GM15510 (cell line): Measurements from ENCODE around the gene SLC29A3.

Source experiments
- POLR2A ChIP-seq: IDR thresholded peaks from 3 replicates; pipeline ENCODE4 v1.6.1; 2011; ENCODE audit warnings: borderline replicate concordance; ENCODE audit not compliant: insufficient read length; ENCODE audit errors: extremely low read depth

Gene SLC29A3

DNA sequence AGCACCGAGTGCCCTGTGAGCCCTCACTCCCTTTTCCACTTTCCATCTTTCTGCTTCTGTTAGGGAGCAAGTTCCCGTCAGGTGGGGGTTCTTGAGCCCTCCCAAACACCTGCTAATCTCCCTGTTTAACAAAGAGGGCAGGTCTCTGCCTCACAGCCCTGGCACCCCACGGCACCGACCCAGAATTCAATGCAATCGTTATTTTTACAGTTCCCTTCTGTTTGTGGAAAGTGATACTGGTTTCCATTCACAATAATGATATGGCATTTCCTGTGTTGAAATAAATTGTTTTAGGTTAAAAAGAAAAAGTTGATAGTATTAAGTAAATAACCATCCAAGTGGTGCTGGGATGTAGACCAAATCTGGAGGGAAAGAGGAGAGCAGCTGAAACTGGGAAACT is 38.8 kb upstream of the SLC29A3 start:
- TF ChIP-seq POLR2A: no peak

DNA sequence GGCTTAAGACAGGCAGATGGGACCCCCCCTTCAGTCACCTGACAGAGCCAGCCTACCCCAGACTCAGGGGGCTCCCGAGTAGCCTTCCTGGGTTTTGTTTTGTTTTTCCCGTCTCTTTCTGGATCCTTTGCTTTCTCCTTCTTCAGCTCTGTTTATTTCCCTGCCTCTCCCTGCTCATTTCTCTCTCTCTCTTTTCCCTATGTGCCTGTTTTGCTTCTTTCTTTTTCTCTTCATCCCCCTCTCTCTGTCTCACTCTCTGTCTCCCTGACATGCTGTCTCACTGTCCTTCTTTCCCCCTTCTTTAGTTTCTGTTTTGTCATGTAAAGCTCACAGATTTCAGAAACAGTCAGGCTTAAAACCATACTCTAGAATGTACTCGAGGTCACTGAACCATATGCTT is 38.2 kb upstream of the SLC29A3 start:
- TF ChIP-seq POLR2A: no peak

DNA sequence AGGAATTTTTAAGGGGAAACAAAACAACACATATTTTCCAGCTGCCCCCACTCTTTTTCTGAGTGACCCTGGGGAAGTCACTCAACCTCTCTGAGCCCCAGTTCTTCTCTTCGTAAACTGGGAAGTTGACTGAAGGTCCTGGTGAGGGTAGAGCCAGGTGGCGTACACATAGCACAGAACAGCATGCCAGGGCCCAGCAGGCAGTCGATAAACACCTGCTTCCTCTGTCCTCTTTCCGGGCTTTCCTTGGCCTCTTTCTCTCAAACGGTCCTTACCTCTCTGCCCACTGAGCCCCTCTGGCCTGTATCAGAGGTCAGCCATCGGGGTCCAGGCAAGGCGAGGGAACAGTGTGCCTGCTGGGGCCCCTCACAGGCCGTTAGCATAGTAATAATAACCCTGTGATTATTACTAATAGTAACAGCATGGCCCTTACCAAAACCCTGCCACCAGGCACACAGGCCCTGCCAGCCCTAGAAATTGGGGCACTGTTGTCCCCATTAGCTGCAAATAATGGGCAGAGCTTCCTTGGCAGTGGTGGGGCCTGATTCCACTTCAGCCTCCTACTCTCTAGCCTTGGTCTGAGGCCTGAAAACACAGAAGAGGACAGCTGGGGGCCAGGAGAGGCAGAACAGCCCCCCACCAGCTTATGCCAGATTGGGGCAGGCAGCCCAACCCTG is 37.3 kb upstream of the SLC29A3 start:
- TF ChIP-seq POLR2A: no peak

DNA sequence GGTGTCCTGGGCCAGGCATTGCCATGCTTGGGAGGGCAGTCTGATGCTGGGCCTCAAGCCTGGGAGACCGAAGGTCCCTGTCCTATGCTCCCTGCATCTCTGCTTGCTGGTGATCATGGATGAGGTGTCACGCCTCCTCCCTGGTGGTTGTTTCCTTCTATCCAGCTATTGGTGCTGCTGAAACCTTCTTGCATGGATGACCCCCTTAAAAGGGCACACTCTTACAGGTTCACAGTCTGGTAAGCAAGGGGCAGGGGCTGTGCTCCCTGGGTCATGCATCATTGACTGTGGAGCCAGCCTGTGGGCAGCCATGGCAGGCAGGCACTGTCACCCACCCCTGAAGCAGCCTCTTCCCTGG is 36.8 kb upstream of the SLC29A3 start:
- no peak for TF ChIP-seq POLR2A

DNA sequence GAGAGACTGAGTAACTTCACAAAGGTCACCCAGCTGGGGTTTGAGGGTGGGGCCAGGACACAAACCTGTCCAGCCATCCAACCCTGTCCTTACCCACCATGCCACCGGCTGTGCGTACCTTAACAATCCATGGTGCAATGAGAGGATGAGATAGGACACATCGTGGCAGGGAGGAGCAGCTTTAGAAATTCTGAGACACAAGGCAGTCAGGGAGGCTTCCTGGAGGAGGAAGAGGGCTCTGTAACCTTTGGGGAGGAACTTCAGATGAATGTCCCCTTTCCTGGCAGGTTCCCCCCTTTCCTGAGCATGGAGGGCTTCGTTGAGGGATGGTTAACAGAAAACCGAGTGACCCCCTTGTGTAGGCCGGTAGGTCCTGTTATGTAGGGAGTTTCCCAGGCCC is 35.6 kb upstream of the SLC29A3 start:
- TF ChIP-seq POLR2A: no peak

DNA sequence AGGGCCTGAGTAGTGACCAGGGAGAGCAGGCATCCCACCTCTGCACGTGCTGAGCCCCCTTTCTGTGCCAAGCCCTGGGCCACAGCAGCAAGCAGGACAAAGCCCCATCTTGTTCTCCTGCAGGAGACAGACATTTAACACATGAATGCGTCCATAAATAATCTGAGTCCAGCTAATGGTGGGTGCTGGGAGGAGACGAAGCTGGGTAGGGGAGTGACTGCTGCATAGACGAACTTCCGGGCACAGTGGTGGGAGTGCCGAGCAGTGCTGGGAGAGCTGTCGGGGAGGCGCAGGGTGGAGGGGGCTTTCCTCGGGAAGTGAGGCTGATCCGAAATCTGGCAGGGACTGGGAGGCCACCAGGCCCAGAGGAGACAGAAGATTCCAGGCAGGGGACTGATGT is 35.2 kb upstream of the SLC29A3 start:
- TF ChIP-seq POLR2A: no peak

DNA sequence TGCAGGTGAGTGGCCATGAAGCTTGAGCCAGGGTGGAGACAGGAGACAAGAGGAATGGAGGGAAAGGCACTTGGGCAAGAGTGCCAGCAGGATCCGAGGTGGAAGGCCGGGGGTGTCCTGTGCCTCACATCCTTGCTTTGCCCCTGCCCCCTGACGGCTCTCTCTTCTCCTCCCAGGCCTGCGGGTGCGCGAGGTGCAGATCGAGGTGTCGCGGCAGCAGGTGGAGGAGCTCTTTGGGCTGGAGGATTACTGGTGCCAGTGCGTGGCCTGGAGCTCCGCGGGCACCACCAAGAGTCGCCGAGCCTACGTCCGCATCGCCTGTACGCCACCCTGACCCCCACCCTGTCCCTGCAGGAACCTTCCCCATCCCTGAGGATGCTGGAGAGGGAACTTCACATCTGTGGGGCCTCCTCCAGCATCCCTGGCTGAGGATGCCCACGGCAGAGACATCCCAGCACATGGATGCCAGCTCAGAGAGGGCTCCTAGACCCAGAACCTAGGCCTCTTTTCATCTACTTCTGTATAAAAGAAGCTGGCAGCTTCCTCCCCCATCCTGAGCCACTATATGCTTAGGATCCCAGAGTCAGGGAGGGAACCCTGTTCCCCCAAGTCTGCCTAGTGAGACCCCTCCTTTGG is 34.4 kb upstream of the SLC29A3 start:
- TF ChIP-seq POLR2A: no peak

DNA sequence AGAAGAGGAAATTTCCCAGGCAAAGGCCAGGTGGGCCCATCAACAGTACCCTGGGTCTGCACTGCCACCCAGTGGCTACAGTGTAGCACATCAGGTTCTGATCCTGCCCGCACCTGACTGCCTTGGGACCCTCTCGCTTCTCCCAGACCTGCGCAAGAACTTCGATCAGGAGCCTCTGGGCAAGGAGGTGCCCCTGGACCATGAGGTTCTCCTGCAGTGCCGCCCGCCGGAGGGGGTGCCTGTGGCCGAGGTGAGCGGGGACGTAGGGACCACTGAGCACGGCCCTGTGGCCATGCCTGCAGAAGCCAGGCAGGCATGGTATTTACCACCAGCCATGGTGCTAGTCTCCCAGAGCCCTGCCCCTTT is 33.9 kb upstream of the SLC29A3 start:
- no peak for TF ChIP-seq POLR2A

DNA sequence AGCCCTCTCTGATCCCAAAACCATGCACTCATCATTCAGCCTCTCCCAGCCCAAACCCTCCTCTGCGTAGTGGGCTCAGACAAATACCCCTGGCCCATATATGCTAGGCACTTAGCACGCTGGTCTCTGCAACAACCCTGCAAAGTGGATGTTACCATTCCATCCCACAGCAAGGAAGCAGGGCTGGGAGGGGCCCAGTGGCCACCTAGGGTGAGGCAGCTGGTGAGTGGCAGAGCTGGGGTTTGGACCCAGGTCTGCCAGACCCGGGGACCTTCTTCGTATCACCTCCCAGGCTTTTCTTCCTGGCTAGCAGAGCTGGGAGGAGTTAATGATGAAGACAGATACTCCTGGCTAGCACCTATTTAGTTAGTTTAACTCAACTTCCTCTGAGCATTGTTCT is 33.1 kb upstream of the SLC29A3 start:
- no peak for TF ChIP-seq POLR2A

DNA sequence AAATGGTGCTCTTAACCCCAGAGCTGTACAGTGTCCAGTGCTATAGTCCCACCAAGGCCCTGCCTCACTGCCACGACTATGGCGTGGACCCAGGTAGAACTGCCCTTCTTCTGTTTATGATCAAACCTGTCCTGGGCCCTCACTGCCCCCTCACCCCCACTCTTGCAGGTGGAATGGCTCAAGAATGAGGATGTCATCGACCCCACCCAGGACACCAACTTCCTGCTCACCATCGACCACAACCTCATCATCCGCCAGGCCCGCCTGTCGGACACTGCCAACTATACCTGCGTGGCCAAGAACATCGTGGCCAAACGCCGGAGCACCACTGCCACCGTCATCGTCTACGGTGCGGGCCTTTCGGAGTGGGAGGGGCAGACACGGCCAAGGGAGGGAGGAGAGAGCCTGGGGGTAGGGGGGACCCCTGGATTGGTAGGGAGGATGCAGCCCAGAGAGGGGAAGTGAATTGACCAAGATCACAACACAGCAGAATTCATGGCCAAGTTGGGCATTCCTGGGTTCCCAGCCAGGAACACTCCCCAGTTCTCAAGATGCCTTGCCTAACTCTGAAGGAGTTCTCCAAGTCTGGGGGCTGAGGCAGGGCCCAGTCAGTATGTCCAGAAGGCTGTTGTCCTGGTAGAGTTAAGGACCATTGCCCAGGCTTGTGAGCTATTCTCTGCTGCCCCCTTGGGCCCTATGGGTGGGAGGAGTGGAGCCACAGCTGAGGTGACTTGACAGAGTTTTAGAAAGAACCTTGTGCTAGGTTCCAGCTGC is 32.4 kb upstream of the SLC29A3 start:
- no peak for TF ChIP-seq POLR2A

DNA sequence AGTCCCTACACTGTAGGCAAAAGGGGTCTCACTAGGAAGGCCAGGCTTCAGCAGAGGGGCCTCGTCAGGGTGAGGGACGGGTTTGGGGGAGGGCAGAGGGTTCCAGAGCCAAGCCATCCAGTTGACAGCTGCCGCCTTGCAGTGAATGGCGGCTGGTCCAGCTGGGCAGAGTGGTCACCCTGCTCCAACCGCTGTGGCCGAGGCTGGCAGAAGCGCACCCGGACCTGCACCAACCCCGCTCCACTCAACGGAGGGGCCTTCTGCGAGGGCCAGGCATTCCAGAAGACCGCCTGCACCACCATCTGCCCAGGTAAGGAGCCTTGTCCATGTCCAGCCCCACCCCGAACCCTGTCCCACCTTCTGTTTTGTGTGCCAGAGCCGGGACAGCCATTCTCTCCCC is 31.6 kb upstream of the SLC29A3 start:
- TF ChIP-seq POLR2A: no peak

DNA sequence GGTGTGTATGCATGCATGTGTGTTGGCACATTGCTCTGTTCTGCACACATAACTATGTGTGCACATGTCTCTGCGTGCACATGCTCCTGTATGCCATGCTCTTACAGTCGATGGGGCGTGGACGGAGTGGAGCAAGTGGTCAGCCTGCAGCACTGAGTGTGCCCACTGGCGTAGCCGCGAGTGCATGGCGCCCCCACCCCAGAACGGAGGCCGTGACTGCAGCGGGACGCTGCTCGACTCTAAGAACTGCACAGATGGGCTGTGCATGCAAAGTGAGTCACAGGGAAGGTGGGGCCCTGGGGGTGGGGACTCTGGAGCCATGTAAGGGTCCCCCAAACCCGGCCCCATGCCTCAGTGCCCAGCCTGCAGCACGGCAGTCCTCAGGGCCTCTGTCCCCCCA is 30.6 kb upstream of the SLC29A3 start:
- no peak for TF ChIP-seq POLR2A

DNA sequence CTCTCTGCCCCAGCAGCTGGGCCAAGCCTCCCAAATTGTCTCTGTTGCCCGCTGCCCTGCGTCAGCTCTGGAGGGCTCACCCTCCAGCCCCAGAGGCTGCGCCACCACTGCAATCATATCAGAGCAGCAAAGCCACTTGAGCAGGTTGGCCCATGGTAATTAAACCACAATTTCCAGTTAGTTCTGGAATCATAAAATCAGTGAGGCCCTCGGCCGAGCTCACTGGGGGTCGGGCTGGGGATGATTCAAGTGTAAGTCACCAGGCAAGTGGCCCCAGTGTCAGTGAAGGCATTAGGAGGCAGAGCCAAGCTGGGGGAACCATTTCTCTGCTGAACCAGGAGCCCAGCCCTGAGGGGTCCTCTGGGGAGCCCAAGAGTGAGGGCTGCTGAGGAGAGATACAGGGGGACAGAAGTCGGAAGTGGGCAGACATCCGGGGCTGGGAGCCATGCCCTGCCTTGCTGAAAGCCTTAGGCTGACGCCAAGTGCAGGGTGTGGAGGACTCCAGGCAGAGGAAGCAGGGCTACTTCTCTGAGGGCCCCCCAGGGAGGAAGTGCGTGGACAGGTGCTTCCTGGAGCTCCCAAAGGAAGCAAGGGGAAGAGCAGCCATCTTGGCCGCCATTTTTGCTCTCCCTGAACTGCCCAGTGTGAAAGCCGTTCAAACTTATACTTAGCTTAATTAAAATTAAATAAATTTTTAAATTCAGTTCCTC is 29.5 kb upstream of the SLC29A3 start:
- TF ChIP-seq POLR2A: no peak

DNA sequence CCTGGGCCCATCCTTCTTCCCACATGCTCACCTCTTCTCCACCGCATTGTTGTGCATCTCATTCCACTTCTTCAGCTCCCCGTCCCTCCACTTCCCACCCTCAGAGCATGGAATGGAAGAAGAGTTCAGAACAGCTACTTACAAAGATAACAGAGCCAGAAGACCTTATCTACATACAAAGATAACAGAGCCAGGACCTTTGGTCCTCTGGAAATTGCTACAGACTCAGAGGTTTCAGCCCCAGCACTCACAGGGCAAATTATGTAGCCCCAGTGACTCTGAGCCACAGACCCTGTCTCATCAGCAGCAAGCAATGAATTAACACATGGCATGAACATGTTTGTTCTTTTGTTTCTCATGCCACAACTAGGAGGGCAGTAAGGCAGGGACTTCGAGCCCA is 28.7 kb upstream of the SLC29A3 start:
- no peak for TF ChIP-seq POLR2A

DNA sequence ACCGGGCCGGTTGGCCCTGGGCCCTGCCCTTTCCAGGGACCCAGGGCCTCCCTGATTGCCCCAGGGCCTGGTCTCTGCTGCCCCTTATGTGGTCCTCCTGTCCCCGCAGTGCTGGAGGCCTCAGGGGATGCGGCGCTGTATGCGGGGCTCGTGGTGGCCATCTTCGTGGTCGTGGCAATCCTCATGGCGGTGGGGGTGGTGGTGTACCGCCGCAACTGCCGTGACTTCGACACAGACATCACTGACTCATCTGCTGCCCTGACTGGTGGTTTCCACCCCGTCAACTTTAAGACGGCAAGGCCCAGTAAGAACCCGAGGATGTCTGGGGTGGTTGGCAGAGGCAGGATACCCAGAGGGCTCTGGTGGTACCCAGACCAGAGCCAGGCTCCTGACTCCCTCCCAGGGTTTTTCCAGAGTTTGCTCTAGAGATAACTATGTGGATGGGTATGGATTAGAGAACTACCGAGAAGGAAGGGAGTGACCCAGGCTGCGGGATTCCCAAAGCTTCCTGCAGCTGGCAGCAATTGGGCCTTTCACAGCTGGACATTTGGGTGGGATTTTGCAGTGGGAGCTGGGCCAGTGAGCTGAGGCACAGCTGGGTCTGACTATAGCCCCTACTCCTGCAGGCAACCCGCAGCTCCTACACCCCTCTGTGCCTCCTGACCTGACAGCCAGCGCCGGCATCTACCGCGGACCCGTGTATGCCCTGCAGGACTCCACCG is 28.1 kb upstream of the SLC29A3 start:
- no peak for TF ChIP-seq POLR2A
